ENCODE results near the gene MOK.

Gene MOK

DNA sequence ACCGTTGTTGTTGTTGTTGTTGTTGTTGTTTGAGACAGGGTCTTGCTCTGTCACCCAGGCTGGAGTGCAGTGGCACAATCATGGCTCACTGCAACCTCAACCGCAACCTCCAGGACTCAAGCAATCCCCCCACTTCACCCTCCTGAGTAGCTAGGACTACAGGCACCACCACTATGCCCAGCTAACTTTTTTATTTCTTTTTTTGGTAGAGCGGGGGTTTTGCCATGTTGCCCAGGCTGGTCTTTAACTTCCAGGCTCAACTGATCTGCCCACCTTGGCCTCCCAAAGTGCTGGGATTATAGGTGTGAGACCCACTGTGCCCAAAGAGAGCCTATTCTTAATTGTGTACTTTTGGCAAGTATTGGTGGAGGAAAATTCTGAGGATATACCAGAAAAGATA is 25.7 kb downstream of the MOK start:
- TF ChIP-seq CTCF (IDR thresholded peaks at IDR 0.05), result no peak
- H3K4me1 ChIP-seq (ENCODE audit: control insufficient read depth in 1 of 2, insufficient read depth in 1 of 2, low read depth in 1 of 2, low read length in 1 of 2), result peaks cover 17 to 20% of the 10 kb centered on the region in 2 experiments
- peak overlapping the region; percentile 50 for H3K27ac ChIP-seq
- no peaks in the 10 kb centered on the region for H3K36me3 ChIP-seq
- H3K27me3 ChIP-seq, result no peaks in the 10 kb centered on the region
- no peak overlapping the region for H3K4me3 ChIP-seq (ENCODE audit: low read depth in 1 of 2, low read length in 1 of 2)
- no peaks in the 10 kb centered on the region for H3K9me3 ChIP-seq

- H3K36me3 ChIP-seq, result no peaks in the 10 kb centered on the region
- no peak for TF ChIP-seq CTCF (IDR thresholded peaks at IDR 0.05)
- peaks cover 17 to 20% of the 10 kb centered on the region in 2 experiments for H3K4me1 ChIP-seq (ENCODE audit: control insufficient read depth in 1 of 2, insufficient read depth in 1 of 2, low read depth in 1 of 2, low read length in 1 of 2)
- no peak overlapping the region for H3K4me3 ChIP-seq (ENCODE audit: low read depth in 1 of 2, low read length in 1 of 2)
- H3K27me3 ChIP-seq, result no peaks in the 10 kb centered on the region
- H3K9me3 ChIP-seq, result no peaks in the 10 kb centered on the region
- no peak overlapping the region for H3K27ac ChIP-seq
Observed at GRCh38 chr14:102278631-102278935, 26.4 kb downstream of the MOK start.

GRCh38 chr14:102277874-102278630 is 26.9 kb downstream of the MOK start:
- Histone ChIP-seq H3K9me3 (no peaks in the 10 kb centered on the region), H3K4me1 (ENCODE audit: control insufficient read depth in 1 of 2, insufficient read depth in 1 of 2, low read depth in 1 of 2, low read length in 1 of 2) (peaks cover 17 to 20% of the 10 kb centered on the region in 2 experiments), H3K4me3 (ENCODE audit: low read depth in 1 of 2, low read length in 1 of 2) (no peak overlapping the region), H3K27ac (no peak overlapping the region), H3K27me3 (no peaks in the 10 kb centered on the region), H3K36me3 (no peaks in the 10 kb centered on the region)
- TF ChIP-seq CTCF (IDR thresholded peaks at IDR 0.05), result no peak

DNA sequence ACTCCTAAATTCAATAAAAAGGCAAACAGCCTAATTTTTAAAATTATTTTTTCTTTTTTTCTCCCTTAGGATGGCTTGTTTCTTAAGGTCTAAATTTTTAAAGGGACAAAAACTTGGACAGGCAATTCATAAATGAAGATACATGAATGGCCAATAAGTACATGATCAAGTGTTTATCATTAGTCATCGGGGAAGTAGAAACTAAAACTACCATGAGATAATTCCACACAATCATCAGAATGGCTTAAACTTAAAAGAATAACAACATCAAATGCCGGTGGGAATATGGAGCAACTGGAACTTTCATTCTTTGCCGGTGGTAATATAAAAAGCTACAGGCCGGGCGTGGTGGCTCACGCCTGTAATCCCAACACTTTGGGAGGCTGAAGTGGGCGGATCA is 29.1 kb downstream of the MOK start:
- Histone ChIP-seq H3K27me3 (no peaks in the 10 kb centered on the region), H3K27ac (no peak overlapping the region), H3K4me1 (ENCODE audit: control insufficient read depth in 1 of 2, insufficient read depth in 1 of 2, low read depth in 1 of 2, low read length in 1 of 2) (peaks cover 17 to 20% of the 10 kb centered on the region in 2 experiments), H3K9me3 (no peaks in the 10 kb centered on the region), H3K4me3 (ENCODE audit: low read depth in 1 of 2, low read length in 1 of 2) (no peak overlapping the region), H3K36me3 (no peaks in the 10 kb centered on the region)
- no peak for TF ChIP-seq CTCF (IDR thresholded peaks at IDR 0.05)

- H3K9me3 ChIP-seq, result no peaks in the 10 kb centered on the region
- no peak overlapping the region for H3K4me3 ChIP-seq (ENCODE audit: low read depth in 1 of 2, low read length in 1 of 2)
- no peak for TF ChIP-seq CTCF (IDR thresholded peaks at IDR 0.05)
- no peak overlapping the region for H3K27ac ChIP-seq
- no peaks in the 10 kb centered on the region for H3K36me3 ChIP-seq
- no peaks in the 10 kb centered on the region for H3K4me1 ChIP-seq (ENCODE audit: control insufficient read depth in 1 of 2, insufficient read depth in 1 of 2, low read depth in 1 of 2, low read length in 1 of 2)
- no peaks in the 10 kb centered on the region for H3K27me3 ChIP-seq
Observed at GRCh38 chr14:102272392-102272791, 32.6 kb downstream of the MOK start.
